ENCODE data around the gene ANK3.

The ANK3 gene

DNA sequence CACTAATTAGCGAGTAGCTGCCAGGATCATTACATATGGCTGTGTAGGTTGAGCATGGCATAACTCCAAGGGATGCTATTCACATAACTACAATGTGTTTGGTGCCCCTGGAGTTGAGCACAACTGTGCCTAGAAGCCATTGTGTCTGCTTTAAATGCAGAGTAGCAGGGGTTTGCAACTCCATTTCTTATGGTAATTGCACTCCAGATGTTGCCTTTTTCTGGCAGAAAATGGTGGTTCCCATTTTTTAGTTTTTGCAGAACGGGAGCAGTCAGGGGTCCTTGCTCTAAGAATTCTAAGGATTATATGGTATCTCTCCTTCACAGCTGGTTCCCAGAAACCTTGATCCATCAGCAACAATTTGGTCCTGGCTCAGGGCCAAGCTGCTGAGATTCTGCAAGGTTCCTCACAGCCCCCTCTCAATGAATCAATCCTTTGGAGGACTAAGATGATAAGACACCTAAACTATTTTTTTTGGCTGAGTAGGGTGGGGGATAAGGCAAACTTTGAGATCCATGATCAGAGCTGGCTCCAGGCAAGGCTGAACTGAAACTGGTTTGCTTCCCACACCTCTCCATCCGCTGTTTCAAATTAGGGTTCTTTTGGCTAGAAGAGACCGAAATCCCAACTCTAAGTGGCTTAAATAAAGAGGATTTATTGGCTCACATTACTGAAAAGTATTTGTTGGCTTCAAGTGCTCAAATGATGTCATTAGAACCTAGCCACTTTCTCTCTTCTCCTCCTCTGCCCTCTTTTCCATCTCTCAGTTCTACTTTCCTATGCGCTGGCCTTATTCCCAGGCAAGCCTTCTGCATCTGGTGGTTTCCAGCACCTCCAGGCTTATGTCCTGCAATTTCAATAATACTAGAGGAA, 385.8 kb downstream of the ANK3 start:
- H3K4me3 ChIP-seq (ENCODE audit: low read depth, low read length): no peak overlapping the region
- DNase-seq (ENCODE audit: low read depth): no peak
- TF ChIP-seq, protein P1, sequence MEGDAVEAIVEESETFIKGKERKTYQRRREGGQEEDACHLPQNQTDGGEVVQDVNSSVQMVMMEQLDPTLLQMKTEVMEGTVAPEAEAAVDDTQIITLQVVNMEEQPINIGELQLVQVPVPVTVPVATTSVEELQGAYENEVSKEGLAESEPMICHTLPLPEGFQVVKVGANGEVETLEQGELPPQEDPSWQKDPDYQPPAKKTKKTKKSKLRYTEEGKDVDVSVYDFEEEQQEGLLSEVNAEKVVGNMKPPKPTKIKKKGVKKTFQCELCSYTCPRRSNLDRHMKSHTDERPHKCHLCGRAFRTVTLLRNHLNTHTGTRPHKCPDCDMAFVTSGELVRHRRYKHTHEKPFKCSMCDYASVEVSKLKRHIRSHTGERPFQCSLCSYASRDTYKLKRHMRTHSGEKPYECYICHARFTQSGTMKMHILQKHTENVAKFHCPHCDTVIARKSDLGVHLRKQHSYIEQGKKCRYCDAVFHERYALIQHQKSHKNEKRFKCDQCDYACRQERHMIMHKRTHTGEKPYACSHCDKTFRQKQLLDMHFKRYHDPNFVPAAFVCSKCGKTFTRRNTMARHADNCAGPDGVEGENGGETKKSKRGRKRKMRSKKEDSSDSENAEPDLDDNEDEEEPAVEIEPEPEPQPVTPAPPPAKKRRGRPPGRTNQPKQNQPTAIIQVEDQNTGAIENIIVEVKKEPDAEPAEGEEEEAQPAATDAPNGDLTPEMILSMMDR (IDR thresholded peaks at IDR 0.05; ENCODE audit: low read depth, low read length): no peak
- TF ChIP-seq, protein P2, sequence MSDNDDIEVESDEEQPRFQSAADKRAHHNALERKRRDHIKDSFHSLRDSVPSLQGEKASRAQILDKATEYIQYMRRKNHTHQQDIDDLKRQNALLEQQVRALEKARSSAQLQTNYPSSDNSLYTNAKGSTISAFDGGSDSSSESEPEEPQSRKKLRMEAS (IDR thresholded peaks at IDR 0.05; ENCODE audit: low read depth, low read length): no peak
- TF ChIP-seq POLR2A (IDR thresholded peaks at IDR 0.05; ENCODE audit: extremely low read depth, insufficient read length) (no peak), MYC (IDR thresholded peaks at IDR 0.05; ENCODE audit: low read depth, low read length) (no peak)

DNA sequence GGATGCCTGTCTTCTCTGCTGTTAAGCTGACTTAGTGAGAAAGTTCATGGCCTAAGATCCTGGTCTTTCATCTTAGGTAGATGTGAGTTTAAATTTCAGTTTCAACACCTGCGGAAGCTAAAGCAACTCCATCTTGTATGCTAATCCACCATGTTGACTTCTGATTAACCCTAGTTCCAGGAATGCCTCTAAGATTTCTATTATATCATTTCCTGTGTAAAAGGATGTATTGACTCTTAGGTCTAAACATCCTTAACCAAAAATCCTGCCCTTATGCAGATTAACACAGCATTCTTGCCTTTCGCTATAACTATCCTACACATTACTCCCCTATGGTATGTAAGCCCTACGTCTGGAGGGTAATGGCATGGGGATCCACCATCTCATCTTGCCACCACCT, 388.9 kb downstream of the ANK3 start:
- TF ChIP-seq, protein P1 (IDR thresholded peaks at IDR 0.05; ENCODE audit: low read depth, low read length): no peak
- TF ChIP-seq, protein P2 (IDR thresholded peaks at IDR 0.05; ENCODE audit: low read depth, low read length): no peak
- TF ChIP-seq MYC (IDR thresholded peaks at IDR 0.05; ENCODE audit: low read depth, low read length) (no peak), POLR2A (IDR thresholded peaks at IDR 0.05; ENCODE audit: extremely low read depth, insufficient read length) (no peak)
- no peak for DNase-seq (ENCODE audit: low read depth)
- no peak overlapping the region for H3K4me3 ChIP-seq (ENCODE audit: low read depth, low read length)

DNA sequence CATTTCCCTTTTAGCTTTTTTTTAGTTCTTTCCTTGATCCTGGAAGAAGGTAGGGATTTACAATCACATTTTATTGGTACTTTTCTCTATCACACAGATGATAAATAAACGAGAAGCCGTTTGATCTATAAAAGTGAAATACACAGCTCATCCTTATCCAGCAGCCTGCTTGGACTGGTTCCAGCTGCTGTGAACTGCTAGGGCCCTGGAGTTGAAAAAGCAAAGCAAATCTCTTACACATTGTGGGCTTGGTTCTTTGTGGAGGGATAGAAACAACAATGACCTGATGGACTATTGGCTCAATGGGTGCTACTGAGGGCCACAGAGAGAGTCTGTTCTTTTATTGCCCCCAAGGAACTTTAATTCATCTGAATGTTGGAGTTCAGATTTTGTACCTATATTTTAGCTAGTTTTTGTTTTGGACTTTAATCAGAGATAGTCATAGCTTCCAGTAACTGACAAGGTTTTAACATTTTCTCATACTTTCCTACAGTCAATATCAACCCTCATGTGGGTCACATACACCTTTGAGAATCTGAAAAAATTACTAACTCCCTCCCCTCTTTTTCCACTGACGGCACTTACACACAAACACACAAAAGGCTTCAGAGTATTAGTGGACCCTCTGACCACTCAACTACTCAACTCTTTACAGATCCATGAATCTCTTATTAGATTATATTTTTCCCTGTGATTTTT, 391.7 kb downstream of the ANK3 start:
- no peak overlapping the region for H3K4me3 ChIP-seq (ENCODE audit: low read depth, low read length)
- TF ChIP-seq MYC (IDR thresholded peaks at IDR 0.05; ENCODE audit: low read depth, low read length) (no peak), POLR2A (IDR thresholded peaks at IDR 0.05; ENCODE audit: extremely low read depth, insufficient read length) (no peak)
- TF ChIP-seq, protein P2 (IDR thresholded peaks at IDR 0.05; ENCODE audit: low read depth, low read length): no peak
- TF ChIP-seq, protein P1 (IDR thresholded peaks at IDR 0.05; ENCODE audit: low read depth, low read length): no peak
- DNase-seq (ENCODE audit: low read depth): no peak

DNA sequence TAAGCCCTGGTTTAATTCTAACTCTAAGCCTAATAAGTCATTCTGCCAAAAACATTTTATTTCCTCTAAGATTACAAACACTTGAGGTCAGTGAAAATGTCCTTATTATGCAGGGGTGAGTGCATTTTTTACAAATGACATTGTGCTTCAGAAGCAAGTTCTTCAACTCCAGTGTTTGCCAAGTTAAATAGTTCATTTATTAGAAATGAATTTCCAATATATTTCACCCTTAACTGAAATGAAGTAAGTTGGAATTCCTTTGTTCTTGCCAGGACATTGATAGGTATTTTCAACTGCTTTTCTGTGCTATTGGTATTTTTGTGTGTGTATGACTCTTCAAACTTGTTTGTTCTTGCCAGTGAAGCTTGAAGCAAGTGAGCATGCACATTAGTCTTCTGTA, 393.8 kb downstream of the ANK3 start:
- H3K4me3 ChIP-seq (ENCODE audit: low read depth, low read length): no peak overlapping the region
- TF ChIP-seq MYC (IDR thresholded peaks at IDR 0.05; ENCODE audit: low read depth, low read length) (no peak), POLR2A (IDR thresholded peaks at IDR 0.05; ENCODE audit: extremely low read depth, insufficient read length) (no peak)
- TF ChIP-seq, protein P2 (IDR thresholded peaks at IDR 0.05; ENCODE audit: low read depth, low read length): no peak
- TF ChIP-seq, protein P1 (IDR thresholded peaks at IDR 0.05; ENCODE audit: low read depth, low read length): no peak
- no peak for DNase-seq (ENCODE audit: low read depth)

DNA sequence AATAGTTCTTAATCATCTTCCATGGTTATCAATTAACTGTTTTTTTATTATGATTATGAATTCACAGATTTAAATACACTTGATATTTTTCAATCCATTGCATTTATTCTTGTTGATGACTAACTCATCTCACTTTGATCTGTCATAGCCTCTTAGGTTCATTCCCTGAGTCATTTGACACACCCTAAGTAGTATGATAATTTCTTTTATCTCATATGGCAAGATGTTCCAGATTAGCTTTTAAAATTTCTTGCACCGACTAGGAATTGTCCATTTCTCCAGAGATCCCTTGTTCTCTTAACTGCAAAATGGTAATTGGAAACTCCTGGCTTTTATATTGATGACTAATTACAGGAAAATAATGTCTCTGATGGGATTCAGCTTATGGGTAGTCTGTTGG, 395.7 kb downstream of the ANK3 start:
- H3K4me3 ChIP-seq (ENCODE audit: low read depth, low read length): no peak overlapping the region
- TF ChIP-seq POLR2A (IDR thresholded peaks at IDR 0.05; ENCODE audit: extremely low read depth, insufficient read length) (no peak), MYC (IDR thresholded peaks at IDR 0.05; ENCODE audit: low read depth, low read length) (no peak)
- TF ChIP-seq, protein P2 (IDR thresholded peaks at IDR 0.05; ENCODE audit: low read depth, low read length): no peak
- TF ChIP-seq, protein P1 (IDR thresholded peaks at IDR 0.05; ENCODE audit: low read depth, low read length): no peak
- no peak for DNase-seq (ENCODE audit: low read depth)
